HG03520 (cell line): Measurements from ENCODE around the gene TBCCD1.

Experiments
- ATAC-seq: cut with Tn5 transposase; IDR thresholded peaks from one replicate; pipeline ENCODE4 v1.9.1; 2021; ENCODE audit warnings: mild to moderate bottlenecking, moderate library complexity; ENCODE audit not compliant: unreplicated experiment

TBCCD1 gene

GRCh38 chr3:186497608-186498007, 69.5 kb downstream of the TBCCD1 start:
- no peak for ATAC-seq

DNA sequence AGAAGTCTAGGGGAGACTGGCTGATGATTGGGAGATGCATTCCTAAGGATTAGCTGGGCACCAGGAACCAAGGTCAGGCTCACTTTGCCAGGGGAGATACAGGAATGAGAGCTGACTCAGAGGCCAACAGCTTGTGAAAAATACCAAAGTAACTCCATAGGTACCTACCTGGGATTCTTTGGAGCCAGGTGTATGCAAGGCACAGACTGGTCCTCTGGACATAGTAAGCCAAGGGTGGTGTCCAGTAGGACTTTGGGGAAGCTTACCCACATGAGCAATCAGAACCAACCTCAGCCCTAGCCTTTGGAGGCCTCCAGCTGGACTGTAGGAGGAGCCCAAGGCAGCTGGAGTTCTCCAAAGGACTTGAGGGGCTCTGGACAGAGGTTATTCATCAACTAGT, 70.5 kb downstream of the TBCCD1 start:
- no peak for ATAC-seq
